HepG2 (cell line): ENCODE data around the gene CLEC10A. TPM values are rescaled to one million over a fixed set of nuclear protein-coding genes. Genes with fewer than 3 reads are reported as not detected.

Source experiments
- ATF3 ChIP-seq: sonication (generic); formaldehyde crosslinking; IDR thresholded peaks from 2 replicates; pipeline ENCODE4 v1.4.0; 2020; ENCODE audit warnings: missing genetic modification reagents
- ATRX ChIP-seq: sonication (generic); formaldehyde crosslinking; IDR thresholded peaks from 2 replicates; pipeline ENCODE4 v1.4.0; 2020; ENCODE audit warnings: missing genetic modification reagents, borderline replicate concordance
- BHLHE40 ChIP-seq: IDR thresholded peaks from 2 replicates; pipeline ENCODE4 v1.6.1; 2011; ENCODE audit warnings: low read length, improper control_type of control experiment
- GFI1 ChIP-seq: sonication (generic); formaldehyde crosslinking; IDR thresholded peaks from 2 replicates; pipeline ENCODE4 v1.5.0; 2020; ENCODE audit warnings: missing genetic modification reagents, mild to moderate bottlenecking, borderline replicate concordance
- HNF4A ChIP-seq: sonication (generic); formaldehyde crosslinking; IDR thresholded peaks from 2 replicates; pipeline ENCODE4 v1.4.0; 2020; ENCODE audit warnings: missing genetic modification reagents
- IRF9 ChIP-seq: sonication (generic); formaldehyde crosslinking; IDR thresholded peaks from 2 replicates; pipeline ENCODE4 v1.8.0; 2022; ENCODE audit warnings: missing genetic modification reagents, mild to moderate bottlenecking, borderline replicate concordance
- MAZ ChIP-seq, 2 experiments: sonication (generic) in 1 of 2; formaldehyde crosslinking in 1 of 2; IDR thresholded peaks; 2 replicates each; pipeline versions ENCODE4 v1.5.0 to v1.6.1; 2012 to 2020; ENCODE audit warnings: low read depth in 2 of 2, mild to moderate bottlenecking in 2 of 2, borderline replicate concordance in 1 of 2, improper control_type of control experiment in 1 of 2, low read length in 1 of 2, missing genetic modification reagents in 1 of 2, moderate library complexity in 1 of 2
- MEF2D ChIP-seq: sonication (generic); formaldehyde crosslinking; IDR thresholded peaks from 2 replicates; pipeline ENCODE4 v1.5.1; 2020; ENCODE audit warnings: mild to moderate bottlenecking, missing genetic modification reagents
- MTA1 ChIP-seq: sonication (generic); formaldehyde crosslinking; IDR thresholded peaks from 2 replicates; pipeline ENCODE4 v1.4.0; 2020; ENCODE audit warnings: missing genetic modification reagents, mild to moderate bottlenecking, borderline replicate concordance
- MTA3 ChIP-seq: sonication (generic); formaldehyde crosslinking; IDR thresholded peaks from 2 replicates; pipeline ENCODE4 v1.4.0; 2020; ENCODE audit warnings: missing genetic modification reagents
- NFATC3 ChIP-seq: sonication (generic); formaldehyde crosslinking; IDR thresholded peaks from 2 replicates; pipeline ENCODE4 v1.5.1; 2020; ENCODE audit warnings: mild to moderate bottlenecking, missing genetic modification reagents
- NFRKB ChIP-seq: fragments of 450-650 bp; IDR thresholded peaks from 2 replicates; pipeline ENCODE4 v1.6.1; 2017
- PHF8 ChIP-seq: sonication (generic); formaldehyde crosslinking; IDR thresholded peaks from 2 replicates; pipeline ENCODE4 v1.5.0; 2020; ENCODE audit warnings: missing genetic modification reagents
- POLR2A ChIP-seq, 2 experiments: IDR thresholded peaks; 2 replicates each; pipeline ENCODE4 v1.6.1; 2011; ENCODE audit warnings: low read depth in 2 of 2, low read length in 2 of 2, mild to moderate bottlenecking in 1 of 2, moderate library complexity in 1 of 2; ENCODE audit not compliant: insufficient read depth in 1 of 2
- RCOR2 ChIP-seq: IDR thresholded peaks from 2 replicates; pipeline ENCODE4 v1.6.1; 2016; ENCODE audit warnings: missing biosample characterization, missing genetic modification reagents
- SMC3 ChIP-seq: IDR thresholded peaks from 2 replicates; pipeline ENCODE4 v1.6.1; 2011; ENCODE audit warnings: low read length, improper control_type of control experiment
- SNAI1 ChIP-seq: sonication (generic); formaldehyde crosslinking; IDR thresholded peaks from 2 replicates; pipeline ENCODE4 v1.5.0; 2020; ENCODE audit warnings: mild to moderate bottlenecking, missing genetic modification reagents, borderline replicate concordance
- SRY ChIP-seq: sonication (generic); formaldehyde crosslinking; IDR thresholded peaks from 2 replicates; pipeline ENCODE4 v1.8.0; 2022; ENCODE audit warnings: mild to moderate bottlenecking, missing genetic modification reagents
- STAT5B ChIP-seq: sonication (generic); formaldehyde crosslinking; IDR thresholded peaks from 2 replicates; pipeline ENCODE4 v1.4.0; 2020; ENCODE audit warnings: missing genetic modification reagents
- TAF15 ChIP-seq: fragments of 200-400 bp; formaldehyde crosslinking; IDR thresholded peaks from one replicate; pipeline ENCODE4 v1.6.1; 2018; ENCODE audit warnings: mild to moderate bottlenecking, low read depth, low read length; ENCODE audit not compliant: poor library complexity, severe bottlenecking
- TBL1XR1 ChIP-seq: fragments of 150-350 bp; IDR thresholded peaks from 2 replicates; pipeline ENCODE4 v1.6.1; 2014; ENCODE audit warnings: borderline replicate concordance, low read length; ENCODE audit not compliant: partially characterized antibody
- ZBTB7B ChIP-seq: sonication (generic); formaldehyde crosslinking; IDR thresholded peaks from 2 replicates; pipeline ENCODE4 v1.4.0; 2020; ENCODE audit warnings: missing genetic modification reagents
- ZNF253 ChIP-seq: sonication (generic); formaldehyde crosslinking; IDR thresholded peaks from 2 replicates; pipeline ENCODE4 v1.8.0; 2022; ENCODE audit warnings: mild to moderate bottlenecking, missing genetic modification reagents, borderline replicate concordance
- ZNF441 ChIP-seq: sonication (generic); formaldehyde crosslinking; IDR thresholded peaks from 2 replicates; pipeline ENCODE4 v1.7.0; 2021; ENCODE audit warnings: missing genetic modification reagents, borderline replicate concordance
- ZNF451 ChIP-seq: sonication (generic); formaldehyde crosslinking; IDR thresholded peaks from 2 replicates; pipeline ENCODE4 v1.5.0; 2020; ENCODE audit warnings: mild to moderate bottlenecking, missing genetic modification reagents
- ZNF546 ChIP-seq: sonication (generic); formaldehyde crosslinking; conservative IDR thresholded peaks from 2 replicates; pipeline ENCODE4 v1.8.1; 2023; ENCODE audit warnings: mild to moderate bottlenecking, missing genetic modification reagents
- ZNF549 ChIP-seq: sonication (generic); formaldehyde crosslinking; IDR thresholded peaks from 2 replicates; pipeline ENCODE4 v1.5.0; 2020; ENCODE audit warnings: missing genetic modification reagents
- ZNF557 ChIP-seq: sonication (generic); formaldehyde crosslinking; IDR thresholded peaks from 2 replicates; pipeline ENCODE4 v1.4.0; 2020; ENCODE audit warnings: missing genetic modification reagents
- ZNF564 ChIP-seq: sonication (generic); formaldehyde crosslinking; IDR thresholded peaks from 2 replicates; pipeline ENCODE4 v1.8.1; 2023; ENCODE audit warnings: mild to moderate bottlenecking, missing genetic modification reagents
- ZNF652 ChIP-seq: IDR thresholded peaks from 2 replicates; pipeline ENCODE4 v1.6.1; 2016; ENCODE audit warnings: low read depth, borderline replicate concordance
- polyA plus RNA-seq, 8 experiments: library from polyadenylated mRNA; depleted of rRNA in 3 of 8; stranded (reverse) in 7 of 8; unstranded in 1 of 8; fragments of >200 nt; fragmentation: Illumina TruSeq in 4 of 8; extraction: Trizol in 4 of 8; gene quantifications; 2 replicates each; pipeline versions ENCODE4 v1.2.1 to v1.2.3, GENCODE V29; 2011 to 2016; ENCODE audit warnings: low read depth in 4 of 8, missing spikeins in 1 of 8, mixed read lengths in 1 of 8; ENCODE audit not compliant: insufficient read depth in 1 of 8
- total RNA-seq, 5 experiments: library from RNA; depleted of rRNA; stranded (reverse); fragments of >200 nt; fragmentation: Illumina TruSeq; extraction: Trizol; gene quantifications; 2 replicates each; pipeline ENCODE4 v1.2.3, GENCODE V29; 2016; ENCODE audit warnings: low read depth in 1 of 5

The CLEC10A gene
- total and polyA plus RNA-seq, 2 of the 13 experiments (the other 11 are each of a cell fraction or from before 2014, with no cell fraction given), result 0.33 TPM; not detected in 1

GRCh38 chr17:7114241-7114874 is 34.3 kb upstream of the CLEC10A start, which contains the start of gene ASGR2 (continued):
- TF ChIP-seq ATF3 (CRISPR knock-in tag) (no peak; the same call in 1 of the 2 replicates), STAT5B (CRISPR knock-in tag) (no peak), SRY (peak; percentile 49; the same call in 1 of the 2 replicates), MTA3 (CRISPR knock-in tag) (no peak), ZNF549 (CRISPR knock-in tag) (no peak), BHLHE40 (0 out of 2 replicates have a peak, but pooled peaks have one; percentile 15), POLR2A (IDR thresholded peaks at IDR 0.05; ENCODE audit: insufficient read depth in 1 of 2, low read depth in 2 of 2, low read length in 2 of 2) (peak; percentile 53 to 77), ZNF451 (peak; percentile 88), ZNF253 (CRISPR knock-in tag) (0 out of 2 replicates have a peak, but pooled peaks have one; percentile 65), SMC3 (0 out of 2 replicates have a peak, but pooled peaks have one; percentile 9), TAF15 (peak; percentile 86), GFI1 (CRISPR knock-in tag) (peak; percentile 47; the same call in 1 of the 2 replicates), IRF9 (CRISPR knock-in tag) (peak; percentile 64; the same call in 1 of the 2 replicates), NFRKB (no peak), ZNF564 (peak; percentile 77), PHF8 (peak; percentile 78), TBL1XR1 (peak; percentile 18), ZNF557 (CRISPR knock-in tag) (0 out of 2 replicates have a peak, but pooled peaks have one; percentile 13), SNAI1 (peak; percentile 70; the same call in 1 of the 2 replicates), MTA1 (CRISPR knock-in tag) (peak; percentile 99), ZNF441 (CRISPR knock-in tag) (peak; percentile 70; the same call in 1 of the 2 replicates), ZBTB7B (CRISPR knock-in tag) (peak; percentile 88), NFATC3 (0 out of 2 replicates have a peak, but pooled peaks have one; percentile 23), ZNF546 (CRISPR knock-in tag) (peak; percentile 68; the same call in 1 of the 2 replicates), HNF4A (CRISPR knock-in tag) (peak; percentile 88), RCOR2 (CRISPR knock-in tag) (peak; percentile 60; the same call in 1 of the 2 replicates), MEF2D (CRISPR knock-in tag) (peak; percentile 70; the same call in 1 of the 2 replicates), ATRX (CRISPR knock-in tag) (no peak), MAZ (IDR thresholded peaks at IDR 0.05; ENCODE audit: borderline replicate concordance, low read depth, low read length) (peak; percentile 86; the same call in 1 of the 2 replicates), MAZ (CRISPR knock-in tag; IDR thresholded peaks at IDR 0.05; ENCODE audit: low read depth) (no peak; the same call in 1 of the 2 replicates), ZNF652 (CRISPR knock-in tag) (peak; percentile 100)
